GM23248 (cell line): ENCODE results near the gene CCR8.

Experiments
- EZH2 ChIP-seq: fragments of 200-600 bp; sonication (generic); IDR thresholded peaks from 2 replicates; pipeline ENCODE4 v1.6.1; 2018; ENCODE audit warnings: antibody characterized with exemption, mild to moderate bottlenecking; ENCODE audit not compliant: insufficient read depth, poor library complexity, severe bottlenecking
- EZH2phosphoT487 ChIP-seq: fragments of 200-600 bp; sonication (generic); IDR thresholded peaks from 2 replicates; pipeline ENCODE4 v1.6.1; 2018; ENCODE audit warnings: antibody characterized with exemption, moderate library complexity, mild to moderate bottlenecking, low read depth; ENCODE audit not compliant: insufficient read depth

DNA sequence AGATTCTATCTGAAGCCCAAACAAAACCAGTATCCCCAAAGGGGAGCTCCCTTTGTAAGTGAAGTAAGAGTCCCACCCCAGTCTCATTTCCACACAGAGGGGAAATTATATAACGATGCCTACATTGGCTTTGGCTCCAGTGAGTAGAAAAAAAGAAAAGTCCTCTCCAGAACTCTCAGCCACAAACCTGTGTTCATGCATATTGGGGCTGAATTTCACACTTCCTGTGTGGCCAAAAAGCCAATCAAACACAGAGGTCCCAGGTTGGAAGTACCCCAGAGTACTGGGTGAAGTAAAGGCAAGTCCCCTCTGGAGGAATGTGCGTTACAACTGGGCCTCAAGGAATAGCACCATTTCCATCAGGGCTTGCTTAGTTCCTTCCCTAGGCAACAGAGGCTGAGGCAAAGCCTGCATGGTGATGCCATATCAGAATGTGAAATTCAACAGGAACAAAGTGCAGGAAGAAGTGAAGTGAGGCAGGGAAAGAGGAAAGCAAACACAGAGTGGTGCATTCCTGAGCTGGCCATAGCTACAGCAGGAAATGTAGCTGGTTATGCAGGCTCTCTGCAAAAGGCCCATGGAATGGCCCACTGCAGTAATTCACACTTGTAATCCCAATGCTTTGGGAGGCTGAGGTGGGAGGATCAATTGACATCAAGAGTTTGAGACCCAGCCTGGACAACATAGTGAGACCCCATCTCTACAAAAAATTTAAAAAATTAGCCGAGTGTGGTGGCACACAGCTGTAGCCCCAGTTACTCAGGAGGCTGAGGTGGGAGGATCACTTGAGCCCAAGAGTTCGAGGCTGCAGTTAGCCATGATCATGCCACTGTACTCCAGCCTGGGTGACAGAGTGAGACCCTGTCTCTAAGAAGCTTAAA, 33.1 kb upstream of the CCR8 start:
- TF ChIP-seq EZH2 (no peak), EZH2phosphoT487 (no peak)
